ENCODE measurements around the gene ISCU. TPM values are rescaled to one million over a fixed set of nuclear protein-coding genes. Genes with fewer than 3 reads are reported as not detected.

Gene ISCU
- total and polyA plus RNA-seq, 2 of the 8 experiments (the other 6 are each of a cell fraction or from before 2014, with no cell fraction given) = 72.1 to 78.1 TPM

- TF ChIP-seq SP2 (IDR thresholded peaks at IDR 0.05; ENCODE audit: low read length) (no peak), EGR1 (IDR thresholded peaks at IDR 0.05; ENCODE audit: borderline replicate concordance, low read depth, low read length) (no peak), PHF8 (conservative IDR thresholded peaks at IDR 0.05; ENCODE audit: low read depth, low read length) (no peak), BCL11A (IDR thresholded peaks at IDR 0.05; ENCODE audit: low read depth in 2 of 2, low read length in 2 of 2) (no peak), JUN (IDR thresholded peaks at IDR 0.05; ENCODE audit: low read depth, low read length) (no peak), GTF2F1 (IDR thresholded peaks at IDR 0.05; ENCODE audit: borderline replicate concordance, low read depth, low read length) (no peak), USF2 (IDR thresholded peaks at IDR 0.05; ENCODE audit: low read length) (no peak)
Observed at GRCh38 chr12:108594960-108595710, 32.7 kb downstream of the ISCU start (continued).

All from H1 (cell line).